Measurements from ENCODE around the gene ZNF18. TPM values are rescaled to one million over a fixed set of nuclear protein-coding genes. Genes with fewer than 3 reads are reported as not detected.

The ZNF18 gene
- 7.8 TPM for polyA plus RNA-seq (2013, experiment 1 of 2; ENCODE audit: insufficient read length)
- polyA plus RNA-seq (2013, experiment 2 of 2; ENCODE audit: insufficient read length): 8.4 TPM

- peak; percentile 94 for DNase-seq
Observed at GRCh38 chr17:11997147-11997971, at the start of gene ZNF18. Gene ZNF18 (minus strand): TSS chr17:11997475. CDS start chr17:11992829, 4,646 bp downstream.

- no peak for DNase-seq
Observed at GRCh38 chr17:12046786-12047185, 49.5 kb upstream of the ZNF18 start.

GRCh38 chr17:12043702-12044101 is 46.4 kb upstream of the ZNF18 start:
- DNase-seq: no peak

- peak; percentile 76 for DNase-seq
Observed at GRCh38 chr17:12041312-12041711, 44.0 kb upstream of the ZNF18 start.

GRCh38 chr17:12040478-12040877 is 43.2 kb upstream of the ZNF18 start:
- DNase-seq: no peak

GRCh38 chr17:12037970-12038369 is 40.7 kb upstream of the ZNF18 start:
- DNase-seq: no peak

GRCh38 chr17:12035673-12036072 is 38.4 kb upstream of the ZNF18 start:
- no peak for DNase-seq

- no peak for DNase-seq
Observed at GRCh38 chr17:12034538-12034937, 37.3 kb upstream of the ZNF18 start.

- no peak for DNase-seq
Observed at GRCh38 chr17:12028611-12029010, 31.3 kb upstream of the ZNF18 start.

GRCh38 chr17:12027658-12028057 is 30.4 kb upstream of the ZNF18 start:
- DNase-seq: no peak

GRCh38 chr17:12024327-12024726 is 27.1 kb upstream of the ZNF18 start:
- peak; percentile 15 for DNase-seq

- no peak for DNase-seq
Observed at GRCh38 chr17:12022310-12022709, 25.0 kb upstream of the ZNF18 start.

GRCh38 chr17:12021623-12022140 is 24.4 kb upstream of the ZNF18 start:
- DNase-seq: no peak

GRCh38 chr17:12020642-12021622 is 23.7 kb upstream of the ZNF18 start, which contains the start of gene MAP2K4:
Gene MAP2K4 (plus strand): TSS chr17:12020877. CDS start chr17:12020887, 10 bp downstream.
- peak; percentile 90 for DNase-seq

- DNase-seq: no peak
Observed at GRCh38 chr17:12007466-12007865, 10.2 kb upstream of the ZNF18 start.

- DNase-seq: no peak
Observed at GRCh38 chr17:11999696-12000095, 2.4 kb upstream of the ZNF18 start.

- no peak for DNase-seq
Observed at GRCh38 chr17:11997972-11998233, 628 bp upstream of the ZNF18 start.

GRCh38 chr17:11996722-11997146 is 541 bp downstream of the ZNF18 start:
- peak; percentile 44 for DNase-seq

- DNase-seq: no peak
Observed at GRCh38 chr17:11991461-11991860, 5.8 kb downstream of the ZNF18 start.

- DNase-seq: no peak
Observed at GRCh38 chr17:11990363-11990983, 6.8 kb downstream of the ZNF18 start.

- DNase-seq: peak; percentile 50
Observed at GRCh38 chr17:11986942-11987329, 10.3 kb downstream of the ZNF18 start.

GRCh38 chr17:11986179-11986941 is 10.9 kb downstream of the ZNF18 start:
- DNase-seq: no peak

All from fibroblast of skin of scalp (primary cell).